Thoracic aorta (tissue), 2 donors: ENCODE results near the gene TEX9. TPM values are rescaled to one million over a fixed set of nuclear protein-coding genes. Genes with fewer than 3 reads are reported as not detected.
"Not testable (repeated sequence)": the region's sequence is repeated elsewhere in the genome, so short reads cannot be mapped to it uniquely, and the experiment has no call there.

Experiments used
- ATAC-seq: fragments of 150-250 bp; one replicate; pipeline ENCODE4 v1.8.0; 2017; ENCODE audit warnings: low read depth; ENCODE audit not compliant: insufficient number of reproducible peaks, low FRiP score
- DNase-seq: peaks from one replicate; pipeline ENCODE4 v3.0.0-alpha.2; 2020; ENCODE audit warnings: low spot score
- H3K27ac ChIP-seq, 2 donors: fragments of 200-600 bp; sonication (generic); 1 replicate in 1 of 2; 2 replicates in 1 of 2; pipeline ENCODE4 v1.5.1; 2016; ENCODE audit warnings: mild to moderate bottlenecking in 2 of 2, moderate library complexity in 2 of 2
- H3K27me3 ChIP-seq: fragments of 200-600 bp; sonication (generic); replicated peaks from 2 replicates; pipeline ENCODE4 v1.6.0; 2016; ENCODE audit warnings: mild to moderate bottlenecking; ENCODE audit not compliant: insufficient read depth
- H3K36me3 ChIP-seq: fragments of 200-600 bp; sonication (generic); one replicate; pipeline ENCODE4 v1.5.1; 2016
- H3K4me1 ChIP-seq, 2 donors: fragments of 200-600 bp; sonication (generic); 1 replicate in 1 of 2; 2 replicates in 1 of 2; pipeline versions ENCODE4 v1.5.1 to v1.6.0; 2016; ENCODE audit warnings: low read depth in 2 of 2, mild to moderate bottlenecking in 1 of 2; ENCODE audit not compliant: control insufficient read depth in 1 of 2
- H3K4me3 ChIP-seq: fragments of 200-600 bp; sonication (generic); 2 replicates; pipeline ENCODE4 v1.5.1; 2016; ENCODE audit warnings: mild to moderate bottlenecking
- H3K9me3 ChIP-seq: fragments of 200-600 bp; sonication (generic); 2 replicates; pipeline ENCODE4 v1.5.1; 2016
- total RNA-seq, 2 donors: library from RNA; depleted of rRNA; stranded (reverse); fragments of >200 nt; gene quantifications; one replicate each; pipeline versions ENCODE4 v1.1.0 to v1.2.3, GENCODE V29; 2016
- TF ChIP-seq, protein P1 (sequence below): fragments of 200-600 bp; sonication (generic); IDR thresholded peaks from one replicate; pipeline ENCODE4 v1.5.1; 2019; ENCODE audit warnings: antibody characterized with exemption

The TEX9 gene
- total RNA-seq, 2 donors from 2014 or later, result 3.7 to 13.5 TPM

DNA sequence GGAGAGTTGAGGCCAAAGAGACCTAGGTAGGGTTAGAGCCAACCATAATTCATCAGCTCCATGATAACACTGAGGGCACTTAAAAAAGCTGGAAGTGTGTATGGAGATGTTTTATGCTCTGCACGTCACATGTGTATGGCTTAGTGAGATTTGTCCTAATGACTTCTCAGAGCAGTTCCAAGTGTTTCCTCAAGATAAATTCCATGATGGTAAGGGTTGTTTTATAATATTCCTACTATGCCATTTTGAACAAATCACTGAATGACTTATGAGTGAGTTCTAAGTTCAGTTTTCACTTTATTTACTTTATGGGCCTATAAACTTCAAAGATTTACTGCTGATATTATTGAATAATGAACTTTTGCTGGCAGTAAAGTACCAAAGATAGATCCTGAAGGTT is 28.1 kb downstream of the TEX9 start:
- no peak overlapping the region for H3K27ac ChIP-seq
- ATAC-seq (no peak), DNase-seq (no peak)
- H3K4me3 ChIP-seq, result no peak overlapping the region
- no peaks in the 10 kb centered on the region for H3K4me1 ChIP-seq
- H3K36me3 ChIP-seq, result no peaks in the 10 kb centered on the region
- no peaks in the 10 kb centered on the region for H3K27me3 ChIP-seq
- no peaks in the 10 kb centered on the region for H3K9me3 ChIP-seq
- TF ChIP-seq, protein P1, sequence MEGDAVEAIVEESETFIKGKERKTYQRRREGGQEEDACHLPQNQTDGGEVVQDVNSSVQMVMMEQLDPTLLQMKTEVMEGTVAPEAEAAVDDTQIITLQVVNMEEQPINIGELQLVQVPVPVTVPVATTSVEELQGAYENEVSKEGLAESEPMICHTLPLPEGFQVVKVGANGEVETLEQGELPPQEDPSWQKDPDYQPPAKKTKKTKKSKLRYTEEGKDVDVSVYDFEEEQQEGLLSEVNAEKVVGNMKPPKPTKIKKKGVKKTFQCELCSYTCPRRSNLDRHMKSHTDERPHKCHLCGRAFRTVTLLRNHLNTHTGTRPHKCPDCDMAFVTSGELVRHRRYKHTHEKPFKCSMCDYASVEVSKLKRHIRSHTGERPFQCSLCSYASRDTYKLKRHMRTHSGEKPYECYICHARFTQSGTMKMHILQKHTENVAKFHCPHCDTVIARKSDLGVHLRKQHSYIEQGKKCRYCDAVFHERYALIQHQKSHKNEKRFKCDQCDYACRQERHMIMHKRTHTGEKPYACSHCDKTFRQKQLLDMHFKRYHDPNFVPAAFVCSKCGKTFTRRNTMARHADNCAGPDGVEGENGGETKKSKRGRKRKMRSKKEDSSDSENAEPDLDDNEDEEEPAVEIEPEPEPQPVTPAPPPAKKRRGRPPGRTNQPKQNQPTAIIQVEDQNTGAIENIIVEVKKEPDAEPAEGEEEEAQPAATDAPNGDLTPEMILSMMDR, result no peak

DNA sequence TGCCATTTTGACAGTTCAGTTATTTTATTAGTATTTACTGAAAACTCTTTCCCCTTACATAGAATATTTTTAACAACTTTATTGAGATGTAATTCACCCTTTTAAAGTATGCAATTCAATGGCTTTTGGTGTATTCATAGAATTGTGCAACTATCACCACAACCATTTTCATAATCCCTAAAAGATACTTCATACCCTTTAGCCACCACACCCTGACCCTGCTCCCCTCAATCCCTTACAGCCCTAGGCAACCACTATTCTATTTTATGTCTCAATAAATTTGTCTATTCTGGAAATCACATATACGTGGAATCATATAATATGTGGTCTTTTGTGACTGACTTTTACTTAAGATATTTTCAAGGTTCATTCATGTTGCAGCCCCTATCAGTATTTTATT is 29.7 kb downstream of the TEX9 start:
- Histone ChIP-seq H3K4me3 (no peak overlapping the region), H3K27ac (no peak overlapping the region), H3K27me3 (no peaks in the 10 kb centered on the region), H3K4me1 (no peaks in the 10 kb centered on the region), H3K9me3 (no peaks in the 10 kb centered on the region), H3K36me3 (no peaks in the 10 kb centered on the region)
- no peak for DNase-seq
- TF ChIP-seq, protein P1, result no peak
- ATAC-seq, result no peak

DNA sequence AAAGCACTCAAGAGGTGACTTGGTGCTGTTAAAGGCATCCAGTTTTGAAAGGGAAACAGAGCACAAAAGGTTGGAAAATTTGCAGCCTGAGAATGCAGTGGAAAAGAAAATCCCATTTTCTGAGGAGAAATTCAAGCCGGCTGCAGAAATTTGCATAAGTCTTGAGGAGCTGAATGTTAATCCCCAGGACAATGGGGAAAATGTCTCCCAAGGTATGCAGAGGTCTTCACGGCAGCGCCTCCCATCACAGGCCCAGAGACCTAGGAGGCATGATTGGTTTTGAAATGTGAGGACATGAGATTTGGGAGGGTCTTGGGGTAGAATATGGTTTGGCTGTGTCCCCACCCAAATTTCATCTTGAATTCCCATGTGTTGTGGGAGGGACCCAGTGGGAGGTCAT is 32.1 kb downstream of the TEX9 start:
- not testable (repeated sequence) for H3K36me3 ChIP-seq, H3K9me3 ChIP-seq, H3K27me3 ChIP-seq, DNase-seq, H3K27ac ChIP-seq, H3K4me1 ChIP-seq, ATAC-seq, H3K4me3 ChIP-seq

DNA sequence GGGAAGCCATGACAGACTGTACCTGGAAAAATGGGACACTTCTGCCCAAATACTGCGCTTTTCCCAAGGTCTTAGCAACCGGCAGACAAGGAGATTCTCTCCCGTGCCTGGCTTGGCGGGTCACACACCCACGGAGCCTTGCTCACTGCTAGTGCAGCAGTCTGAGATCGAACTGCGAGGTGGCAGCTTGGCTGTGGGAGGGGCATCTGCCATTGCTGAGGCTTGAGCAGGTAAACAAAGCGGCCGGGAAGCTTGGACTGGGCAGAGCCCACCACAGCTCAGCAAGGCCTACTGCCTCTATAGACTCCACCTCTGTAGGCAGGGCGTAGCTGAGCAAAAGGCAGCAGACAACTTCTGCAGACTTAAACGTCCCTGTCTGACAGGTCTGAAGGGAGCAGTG is 34.0 kb downstream of the TEX9 start:
- ATAC-seq, H3K4me1 ChIP-seq, H3K36me3 ChIP-seq, H3K9me3 ChIP-seq, H3K27me3 ChIP-seq, DNase-seq, H3K27ac ChIP-seq, H3K4me3 ChIP-seq: not testable (repeated sequence)

DNA sequence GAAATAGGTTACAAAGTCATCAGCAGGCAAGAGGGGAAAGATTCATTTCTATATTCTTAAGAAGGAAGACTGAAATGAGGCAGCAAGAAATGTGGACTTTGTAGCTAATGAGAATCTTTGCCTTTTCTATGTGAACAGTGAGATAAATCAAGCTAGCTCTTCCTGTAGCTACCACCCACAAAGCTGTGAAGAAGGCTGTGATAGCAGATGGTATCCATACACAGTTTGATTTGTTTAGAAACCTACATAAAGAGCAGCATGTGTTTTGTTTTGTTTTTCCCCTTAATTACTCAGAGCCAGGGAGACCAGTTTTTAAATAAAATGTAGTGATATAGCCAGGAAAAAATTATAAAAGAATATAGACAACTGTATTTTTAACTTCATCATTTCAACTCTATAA is 45.5 kb downstream of the TEX9 start:
- Histone ChIP-seq H3K27ac (no peak overlapping the region), H3K9me3 (no peaks in the 10 kb centered on the region), H3K4me3 (no peak overlapping the region), H3K36me3 (no peaks in the 10 kb centered on the region), H3K4me1 (no peaks in the 10 kb centered on the region), H3K27me3 (no peaks in the 10 kb centered on the region)
- TF ChIP-seq, protein P1, result no peak
- ATAC-seq (no peak), DNase-seq (no peak)

DNA sequence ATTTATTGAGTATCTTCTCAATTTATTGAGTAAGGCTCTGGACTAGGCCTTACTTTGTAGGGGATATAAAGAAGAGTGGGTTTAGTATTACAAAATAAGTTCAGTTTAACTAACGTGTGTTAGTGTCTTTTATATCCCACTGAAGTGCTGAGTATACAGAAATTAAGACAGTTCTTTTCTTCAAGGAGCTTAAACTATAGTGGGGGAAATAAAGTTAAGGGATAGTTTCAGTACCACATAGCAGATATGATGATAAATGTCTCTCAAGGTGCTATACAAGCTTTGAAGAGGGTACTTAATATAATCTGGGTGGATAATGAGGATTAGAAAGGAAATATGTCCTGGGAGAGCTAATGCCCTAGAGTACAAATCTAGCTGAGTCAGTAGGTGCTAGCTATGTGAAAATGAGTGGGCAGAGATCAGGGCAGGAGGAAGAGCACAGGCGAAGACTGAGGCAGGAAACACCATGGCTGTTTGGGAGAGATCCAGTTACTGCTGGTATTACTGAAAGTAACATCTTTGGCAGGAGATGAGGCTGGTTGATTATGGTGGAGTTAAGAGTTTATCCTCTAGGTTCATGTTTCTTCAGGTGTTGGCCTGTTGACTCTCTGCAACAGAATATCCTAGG is 46.0 kb downstream of the TEX9 start:
- H3K27ac ChIP-seq, result no peak overlapping the region
- ATAC-seq (no peak), DNase-seq (no peak)
- H3K4me3 ChIP-seq, result no peak overlapping the region
- no peaks in the 10 kb centered on the region for H3K4me1 ChIP-seq
- H3K9me3 ChIP-seq, result no peaks in the 10 kb centered on the region
- TF ChIP-seq, protein P1, result no peak
- H3K27me3 ChIP-seq, result no peaks in the 10 kb centered on the region
- no peaks in the 10 kb centered on the region for H3K36me3 ChIP-seq

DNA sequence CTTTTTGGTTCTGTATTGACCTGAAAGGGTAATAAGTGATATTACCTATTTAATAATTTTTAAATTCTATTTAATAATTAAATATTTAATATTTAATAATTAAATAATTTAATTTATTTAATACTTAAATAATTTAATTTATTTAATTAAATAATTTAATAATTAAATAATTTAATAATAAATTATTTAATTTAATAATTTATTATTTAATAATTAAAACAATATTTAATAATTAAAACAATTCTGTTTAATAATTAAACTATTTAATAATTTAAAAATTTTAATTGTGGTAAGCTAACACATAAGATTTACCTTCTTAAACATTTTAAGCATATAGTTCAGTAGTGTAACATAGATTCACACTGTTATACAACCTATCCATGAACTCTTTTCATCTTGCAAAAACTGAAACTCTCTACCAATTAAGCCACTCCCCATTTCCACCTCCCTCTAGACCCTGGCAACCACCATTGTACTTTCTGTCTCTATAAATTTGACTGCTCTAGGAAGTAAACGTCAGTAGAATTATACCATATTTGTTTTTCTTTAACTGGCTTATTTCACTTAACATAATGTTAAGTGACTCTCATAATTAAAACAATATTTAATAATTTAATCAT is 48.0 kb downstream of the TEX9 start:
- H3K9me3 ChIP-seq, H3K4me1 ChIP-seq, H3K36me3 ChIP-seq, H3K27me3 ChIP-seq, H3K27ac ChIP-seq, H3K4me3 ChIP-seq, ATAC-seq, DNase-seq: not testable (repeated sequence)
